AG08395 (cell line): ENCODE measurements around the gene PPFIA4.

ENCODE experiments used
- DNase-seq: peaks from one replicate; pipeline ENCODE4 v3.0.0; 2012; ENCODE audit warnings: mixed read lengths, low spot score

PPFIA4 gene

GRCh38 chr1:203126866-203127665 lies 100.8 kb downstream of the PPFIA4 start:
- DNase-seq: no peak

GRCh38 chr1:203127666-203128430 lies 101.6 kb downstream of the PPFIA4 start, which contains the start of gene ADORA1:
Gene ADORA1 (plus strand): TSS chr1:203127726. CDS start chr1:203128842, 1,116 bp downstream.
- peak; percentile 74 for DNase-seq

- DNase-seq: no peak
Measured at GRCh38 chr1:203128431-203128715, 102.1 kb downstream of the PPFIA4 start.
